GM23338 (cell line): ENCODE data around the gene AKAP8L. TPM values are rescaled to one million over a fixed set of nuclear protein-coding genes. Genes with fewer than 3 reads are reported as not detected.

Experiments
- ATAC-seq: fragments of 200-7000 bp; cut with Tn5 transposase; 3 replicates; pipeline ENCODE4 v1.9.1; 2020
- DNase-seq: peaks from one replicate; pipeline ENCODE4 v3.0.0-alpha.2; 2015; ENCODE audit warnings: low spot score
- H2AFZ ChIP-seq: fragments of 200-600 bp; sonication (generic); 2 replicates; pipeline ENCODE4 v1.8.0; 2016; ENCODE audit warnings: antibody characterized with exemption, mild to moderate bottlenecking, moderate library complexity
- H3F3A ChIP-seq: fragments of 200-600 bp; sonication (generic); replicated peaks from 2 replicates; pipeline ENCODE4 v1.8.0; 2017; ENCODE audit warnings: antibody characterized with exemption, mixed run types, low read depth
- H3K27ac ChIP-seq: fragments of 200-600 bp; sonication (generic); 2 replicates; pipeline ENCODE4 v1.6.1; 2016; ENCODE audit warnings: low read depth
- H3K27me3 ChIP-seq: fragments of 200-600 bp; sonication (generic); 2 replicates; pipeline ENCODE4 v1.8.0; 2016; ENCODE audit warnings: mild to moderate bottlenecking, mixed run types, moderate library complexity; ENCODE audit not compliant: insufficient read depth
- H3K36me3 ChIP-seq: fragments of 200-600 bp; sonication (generic); 2 replicates; pipeline ENCODE4 v1.8.0; 2016; ENCODE audit warnings: mild to moderate bottlenecking; ENCODE audit not compliant: insufficient read depth
- H3K4me1 ChIP-seq: fragments of 200-600 bp; sonication (generic); 2 replicates; pipeline ENCODE4 v1.8.0; 2016; ENCODE audit warnings: mild to moderate bottlenecking, moderate library complexity; ENCODE audit not compliant: insufficient read depth
- H3K4me2 ChIP-seq: fragments of 200-600 bp; sonication (generic); 2 replicates; pipeline ENCODE4 v1.7.1; 2017; ENCODE audit warnings: mixed run types
- H3K4me3 ChIP-seq: fragments of 200-600 bp; sonication (generic); 2 replicates; pipeline ENCODE4 v1.6.1; 2016; ENCODE audit warnings: mixed run types
- H3K79me2 ChIP-seq: fragments of 200-600 bp; sonication (generic); replicated peaks from 2 replicates; pipeline ENCODE4 v1.8.0; 2017; ENCODE audit warnings: mild to moderate bottlenecking; ENCODE audit not compliant: insufficient read depth
- H3K9me2 ChIP-seq: fragments of 200-600 bp; sonication (generic); 2 replicates; pipeline ENCODE4 v1.8.0; 2017; ENCODE audit not compliant: insufficient read depth
- H4K20me1 ChIP-seq: fragments of 200-600 bp; sonication (generic); replicated peaks from 2 replicates; pipeline ENCODE4 v1.8.0; 2017; ENCODE audit warnings: mild to moderate bottlenecking; ENCODE audit not compliant: insufficient read depth
- H3K27ac Mint-ChIP-seq: 2 replicates; pipeline ENCODE4 v1.8.0; 2020; ENCODE audit warnings: inconsistent platforms, mild to moderate bottlenecking, moderate library complexity, mixed read lengths
- H3K27me3 Mint-ChIP-seq: 3 replicates; pipeline ENCODE4 v1.8.0; 2022; ENCODE audit warnings: low read depth, mild to moderate bottlenecking, moderate library complexity, mixed read lengths, inconsistent platforms; ENCODE audit not compliant: insufficient read depth, poor library complexity
- H3K36me3 Mint-ChIP-seq: 3 replicates; pipeline ENCODE4 v1.8.0; 2021; ENCODE audit warnings: low read depth, mild to moderate bottlenecking, inconsistent platforms, moderate library complexity, mixed read lengths
- H3K4me1 Mint-ChIP-seq: 3 replicates; pipeline ENCODE4 v1.8.0; 2020; ENCODE audit warnings: mild to moderate bottlenecking, inconsistent platforms, mixed read lengths
- H3K4me3 Mint-ChIP-seq: 3 replicates; pipeline ENCODE4 v1.8.0; 2021; ENCODE audit warnings: moderate library complexity, mild to moderate bottlenecking, inconsistent platforms, mixed read lengths
- H3K9me3 Mint-ChIP-seq: 3 replicates; pipeline ENCODE4 v1.8.0; 2020; ENCODE audit warnings: moderate library complexity, mild to moderate bottlenecking, inconsistent platforms, mixed read lengths
- CREB1 ChIP-seq: fragments of 250-450 bp; sonication (Bioruptor Pico); IDR thresholded peaks from 2 replicates; pipeline ENCODE4 v1.5.0; 2020; ENCODE audit warnings: low read depth, mild to moderate bottlenecking, moderate library complexity
- ETS1 ChIP-seq: IDR thresholded peaks from 2 replicates; pipeline ENCODE4 v1.6.1; 2016; ENCODE audit warnings: antibody characterized with exemption
- EZH2phosphoT487 ChIP-seq: fragments of 200-600 bp; sonication (generic); IDR thresholded peaks from one replicate; pipeline ENCODE4 v1.8.1; 2018; ENCODE audit warnings: antibody characterized with exemption; ENCODE audit not compliant: unreplicated experiment
- JUNB ChIP-seq: IDR thresholded peaks from one replicate; pipeline ENCODE4 v1.6.1; 2016; ENCODE audit warnings: antibody characterized with exemption; ENCODE audit not compliant: unreplicated experiment
- ZNF331 ChIP-seq: fragments of 250-450 bp; sonication (Bioruptor Pico); IDR thresholded peaks from 2 replicates; pipeline ENCODE4 v1.5.0; 2020; ENCODE audit warnings: low read depth, mild to moderate bottlenecking, moderate library complexity
- ZNF462 ChIP-seq: fragments of 250-450 bp; sonication (Bioruptor Pico); IDR thresholded peaks from 2 replicates; pipeline ENCODE4 v1.5.0; 2020; ENCODE audit warnings: mild to moderate bottlenecking, moderate library complexity
- polyA plus RNA-seq: library from polyadenylated mRNA; unstranded; fragments of >200 nt; fragmentation: Nextera tagmentation; extraction: Ambion mirVana; gene quantifications from 2 replicates; pipeline ENCODE4 v1.2.1, GENCODE V29; 2016
- total RNA-seq: library from RNA; depleted of rRNA; stranded (reverse); fragments of >200 nt; shearing (Covaris generic); gene quantifications from 2 replicates; pipeline ENCODE4 v1.2.3, GENCODE V29; 2014

The AKAP8L gene
- total and polyA plus RNA-seq, 2 experiments from 2014 or later, result 78.8 to 165 TPM

- TF ChIP-seq ZNF462 (CRISPR knock-in tag) (no peak), JUNB (no peak)
Measured at GRCh38 chr19:15438124-15438496, 19.3 kb upstream of the AKAP8L start (continued).

DNA sequence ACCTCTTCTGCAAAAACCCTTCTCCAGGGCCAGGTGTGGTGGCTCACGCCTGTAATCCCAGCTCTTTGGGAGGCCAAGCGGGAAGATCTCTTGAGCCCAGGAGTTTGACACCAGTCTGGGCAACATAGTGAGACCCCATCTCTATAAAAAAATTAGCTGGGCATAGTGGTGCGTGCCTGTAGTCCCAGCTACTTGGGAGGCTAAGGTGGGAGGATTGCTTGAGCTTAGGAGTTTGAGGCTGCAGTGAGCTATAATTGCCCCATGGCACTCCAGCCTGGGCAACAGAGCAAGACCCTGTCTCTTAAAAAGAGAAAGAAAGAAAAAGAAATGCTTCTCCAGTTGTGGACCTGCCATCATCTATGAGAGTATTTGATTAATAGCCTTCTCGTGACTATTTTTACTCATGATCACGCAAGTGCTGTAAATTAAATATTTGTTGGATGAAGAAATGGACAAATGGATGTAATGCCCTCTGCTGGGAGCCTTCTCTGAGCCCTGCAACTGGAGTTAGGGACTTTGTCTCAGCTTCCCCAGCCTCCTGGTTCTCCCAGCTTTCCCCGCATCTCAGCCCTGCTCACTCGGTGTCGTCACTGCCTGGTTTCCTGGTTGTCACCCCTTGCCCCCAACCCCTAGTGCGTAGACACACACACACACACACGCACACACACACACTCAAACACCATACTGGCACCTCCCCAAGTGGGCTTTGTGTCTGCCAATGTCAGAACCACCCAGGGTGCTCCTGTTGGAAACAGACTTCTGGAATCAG is 18.8 kb upstream of the AKAP8L start:
- peaks cover 2% of the 10 kb centered on the region for H3K27me3 Mint-ChIP-seq
- H3F3A ChIP-seq, result peaks cover 4% of the 10 kb centered on the region; the same call in 1 of the 2 replicates
- no peaks in the 10 kb centered on the region for H3K36me3 Mint-ChIP-seq
- no peak overlapping the region for H3K27ac ChIP-seq
- DNase-seq, result no peak
- no peaks in the 10 kb centered on the region for H3K27me3 ChIP-seq
- H3K79me2 ChIP-seq, result no peaks in the 10 kb centered on the region
- no peaks in the 10 kb centered on the region for H3K36me3 ChIP-seq
- no peak overlapping the region for H3K4me3 Mint-ChIP-seq
- no peaks in the 10 kb centered on the region for H3K4me1 ChIP-seq
- no peak overlapping the region for H2AFZ ChIP-seq
- no peaks in the 10 kb centered on the region for H3K9me3 Mint-ChIP-seq
- no peak overlapping the region for H3K27ac Mint-ChIP-seq
- no peak for ATAC-seq
- H3K4me1 Mint-ChIP-seq, result peaks cover 5% of the 10 kb centered on the region; the same call in 2 of the 3 replicates
- no peak overlapping the region for H3K4me3 ChIP-seq
- H3K9me2 ChIP-seq, result no peaks in the 10 kb centered on the region
- H3K4me2 ChIP-seq, result no peak overlapping the region
- no peaks in the 10 kb centered on the region for H4K20me1 ChIP-seq
- TF ChIP-seq CREB1 (no peak), ZNF331 (CRISPR knock-in tag) (no peak), JUNB (no peak), ETS1 (no peak), EZH2phosphoT487 (no peak), ZNF462 (CRISPR knock-in tag) (no peak)
